AG04450 (cell line): Measurements from ENCODE around the gene GALNT12. TPM values are rescaled to one million over a fixed set of nuclear protein-coding genes. Genes with fewer than 3 reads are reported as not detected.

Experiments used
- CTCF ChIA-PET: fragments of 300-600, 350-600 bp; formaldehyde crosslinking; extraction: SDS; loops from one replicate; lab custom pipeline; 2022; ENCODE audit warnings: antibody characterized with exemption, inconsistent platforms; lab: Charles Lee
- POLR2A ChIA-PET: fragments of 350-600 bp; formaldehyde crosslinking; extraction: SDS; loops from one replicate; lab custom pipeline; 2021; ENCODE audit warnings: antibody characterized with exemption, inconsistent platforms; lab: Yijun Ruan, JAX
- DNase-seq: peaks from one replicate; pipeline ENCODE4 v3.0.0-alpha.2; 2011; ENCODE audit warnings: low read depth, low spot score
- H3K27ac ChIP-seq: one replicate; pipeline ENCODE4 v1.5.1; 2012; ENCODE audit warnings: low read depth, low read length, control low read depth
- H3K27me3 ChIP-seq: one replicate; pipeline ENCODE4 v1.6.0; 2012; ENCODE audit warnings: low read length; ENCODE audit not compliant: control insufficient read depth, insufficient read depth
- H3K4me3 ChIP-seq: 2 replicates; pipeline ENCODE4 v1.5.1; 2011; ENCODE audit warnings: mild to moderate bottlenecking, low read depth, low read length, control low read depth
- H3K9me3 ChIP-seq: 2 replicates; pipeline ENCODE4 v1.5.1; 2012; ENCODE audit warnings: low read length; ENCODE audit not compliant: control insufficient read depth, insufficient read depth
- polyA plus RNA-seq: library from polyadenylated mRNA; depleted of rRNA; stranded (reverse); fragments of >200 nt; gene quantifications from 2 replicates; pipeline ENCODE4 v1.2.3, GENCODE V29; 2011
- TF ChIP-seq, protein P1 (sequence below): IDR thresholded peaks from 2 replicates; pipeline ENCODE4 v1.5.1; 2011; ENCODE audit warnings: low read depth, low read length, control low read depth, inconsistent platforms

Gene GALNT12
- polyA plus RNA-seq, 1 experiment: 4.2 TPM

DNA sequence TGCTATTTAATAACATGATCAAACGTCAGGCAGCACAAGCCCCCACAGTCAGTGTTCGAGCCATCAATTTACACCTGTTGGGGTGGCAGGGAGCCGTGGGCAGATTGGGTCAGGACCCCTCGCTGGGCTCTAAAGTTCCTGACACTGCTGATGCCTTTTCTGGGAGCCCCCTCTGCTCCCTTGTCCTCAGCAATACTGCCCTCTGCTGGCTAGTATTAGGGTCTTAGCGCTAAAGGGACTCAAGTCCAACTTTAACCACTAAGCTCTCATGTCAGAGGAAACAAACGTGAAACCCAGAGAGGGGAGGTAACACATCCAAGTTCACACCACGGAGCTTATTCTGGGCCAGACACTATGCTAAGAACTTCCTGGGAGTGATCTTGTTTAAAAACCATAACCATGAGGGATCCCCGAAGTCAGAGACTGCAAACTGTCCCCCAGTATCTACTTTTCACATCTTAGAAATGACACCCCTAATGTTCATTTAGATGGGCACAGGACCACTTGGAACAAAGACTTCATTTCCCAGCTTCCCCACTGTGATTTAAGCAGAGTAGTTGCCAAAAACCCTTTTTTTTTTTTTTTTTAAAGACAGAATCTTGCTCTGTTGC, 31.5 kb upstream of the GALNT12 start:
- Histone ChIP-seq H3K4me3 (no peak overlapping the region), H3K9me3 (peaks cover under 1% of the 10 kb centered on the region; the same call in 1 of the 2 replicates), H3K27ac (no peak overlapping the region), H3K27me3 (no peaks in the 10 kb centered on the region)
- CTCF ChIA-PET: interaction anchor here (0.6 to 6.1 kb wide), 96 partner anchors 9 to 1525 kb away, joined by 3 to 197 read pairs (median 4); partner anchors contain the start of genes GALNT12 and TRIM14
- peak; percentile 52 for DNase-seq
- TF ChIP-seq, protein P1, sequence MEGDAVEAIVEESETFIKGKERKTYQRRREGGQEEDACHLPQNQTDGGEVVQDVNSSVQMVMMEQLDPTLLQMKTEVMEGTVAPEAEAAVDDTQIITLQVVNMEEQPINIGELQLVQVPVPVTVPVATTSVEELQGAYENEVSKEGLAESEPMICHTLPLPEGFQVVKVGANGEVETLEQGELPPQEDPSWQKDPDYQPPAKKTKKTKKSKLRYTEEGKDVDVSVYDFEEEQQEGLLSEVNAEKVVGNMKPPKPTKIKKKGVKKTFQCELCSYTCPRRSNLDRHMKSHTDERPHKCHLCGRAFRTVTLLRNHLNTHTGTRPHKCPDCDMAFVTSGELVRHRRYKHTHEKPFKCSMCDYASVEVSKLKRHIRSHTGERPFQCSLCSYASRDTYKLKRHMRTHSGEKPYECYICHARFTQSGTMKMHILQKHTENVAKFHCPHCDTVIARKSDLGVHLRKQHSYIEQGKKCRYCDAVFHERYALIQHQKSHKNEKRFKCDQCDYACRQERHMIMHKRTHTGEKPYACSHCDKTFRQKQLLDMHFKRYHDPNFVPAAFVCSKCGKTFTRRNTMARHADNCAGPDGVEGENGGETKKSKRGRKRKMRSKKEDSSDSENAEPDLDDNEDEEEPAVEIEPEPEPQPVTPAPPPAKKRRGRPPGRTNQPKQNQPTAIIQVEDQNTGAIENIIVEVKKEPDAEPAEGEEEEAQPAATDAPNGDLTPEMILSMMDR: peak; percentile 89
- POLR2A ChIA-PET: interaction anchor here (0.7 kb wide), 1 partner anchor 460 kb away, joined by 4 read pairs; no protein-coding TSS in a partner anchor

DNA sequence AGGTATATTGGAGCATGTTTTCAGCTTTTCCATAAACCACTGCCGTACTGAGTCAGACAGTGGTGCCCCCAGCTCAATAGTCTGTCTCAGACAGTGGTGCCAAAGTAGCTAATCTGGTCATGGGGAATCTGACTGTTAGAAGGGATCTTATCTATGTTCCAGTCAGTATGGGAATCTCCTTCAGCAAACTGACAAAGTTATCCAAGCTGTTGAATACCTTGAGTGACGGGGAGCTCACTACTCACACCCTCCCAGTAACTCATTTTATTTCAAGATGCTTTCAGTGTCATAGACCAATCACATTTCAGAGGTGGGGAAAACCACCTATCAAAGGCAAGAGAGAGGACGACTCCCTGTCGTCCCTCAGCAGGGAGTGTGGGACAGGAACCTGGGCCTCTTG, 29.9 kb upstream of the GALNT12 start:
- H3K27ac ChIP-seq: no peak overlapping the region
- no peak for DNase-seq
- POLR2A ChIA-PET: no interaction called here
- H3K27me3 ChIP-seq: no peaks in the 10 kb centered on the region
- CTCF ChIA-PET: interaction anchor here (6.1 kb wide), 1 partner anchor 463 kb away, joined by 197 read pairs; no protein-coding TSS in a partner anchor
- TF ChIP-seq, protein P1: no peak
- H3K9me3 ChIP-seq: no peaks in the 10 kb centered on the region
- no peak overlapping the region for H3K4me3 ChIP-seq

DNA sequence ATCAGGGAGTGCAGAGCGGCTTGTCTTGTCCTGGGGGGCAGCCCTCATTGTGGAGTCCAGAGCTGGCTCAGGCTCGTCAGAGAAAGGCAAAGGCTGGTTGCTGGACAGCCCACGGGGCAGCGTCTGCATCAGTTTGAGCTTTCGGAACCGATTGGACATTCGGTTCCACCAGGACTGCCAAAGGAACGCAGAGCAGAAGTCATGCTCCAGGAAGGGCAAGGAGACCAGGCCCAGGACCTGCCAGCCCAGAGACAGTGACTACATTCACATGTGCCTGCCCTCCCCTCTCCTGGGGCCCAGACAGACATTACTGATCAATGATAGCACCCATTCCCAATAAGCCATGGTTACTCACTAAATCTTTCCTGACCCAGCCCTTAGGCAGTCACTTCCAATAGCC, 29.2 kb upstream of the GALNT12 start:
- CTCF ChIA-PET: interaction anchor here (6.1 kb wide), 1 partner anchor 464 kb away, joined by 197 read pairs; no protein-coding TSS in a partner anchor

DNA sequence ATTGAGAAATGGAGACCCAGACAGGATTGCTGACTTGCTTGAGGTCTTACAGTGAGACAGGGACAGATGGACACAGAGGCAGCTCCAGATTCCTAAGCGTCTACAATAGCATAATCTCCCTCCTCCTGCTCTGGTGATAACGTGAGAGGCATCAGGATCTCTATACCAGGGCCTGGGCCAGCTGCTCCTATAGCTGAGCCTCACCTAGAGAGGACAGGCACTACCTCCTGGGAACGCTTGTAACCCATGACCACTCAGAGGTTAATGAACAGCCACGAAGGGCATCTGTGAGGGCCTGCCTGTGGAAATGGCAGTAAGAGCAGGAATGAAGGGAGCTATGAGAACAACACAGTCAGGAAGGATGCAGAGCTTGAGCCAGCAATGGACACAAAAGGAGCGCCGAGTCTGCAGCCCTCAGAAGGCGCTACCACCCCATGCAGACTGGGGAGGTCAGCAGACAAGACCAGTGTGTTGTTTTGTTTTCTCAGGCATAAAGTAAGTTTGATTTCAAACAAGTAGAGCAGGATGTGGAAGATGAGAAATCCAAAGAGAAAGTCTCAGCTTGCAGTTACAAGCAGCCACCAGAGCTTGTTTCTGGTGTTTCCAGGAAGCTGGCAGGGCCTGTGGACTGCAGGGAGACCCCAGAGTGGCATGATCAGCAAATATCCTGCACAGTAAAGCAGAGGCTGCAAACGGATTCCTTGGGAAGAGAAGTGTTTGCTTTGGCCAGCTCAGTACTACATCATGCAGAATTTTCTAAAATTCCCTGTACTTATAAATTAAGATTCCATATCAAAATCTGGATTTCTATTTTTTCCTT, 28.5 kb upstream of the GALNT12 start:
- H3K4me3 ChIP-seq: no peak overlapping the region
- ChIA-PET POLR2A (no interaction called here), CTCF (interaction anchor here (6.1 kb wide), 1 partner anchor 465 kb away, joined by 197 read pairs; no protein-coding TSS in a partner anchor)
- TF ChIP-seq, protein P1: no peak
- H3K27me3 ChIP-seq: no peaks in the 10 kb centered on the region
- H3K27ac ChIP-seq: no peak overlapping the region
- DNase-seq: no peak
- no peaks in the 10 kb centered on the region for H3K9me3 ChIP-seq

More for the DNA sequence above, 29.2 kb upstream of the GALNT12 start:
- no peaks in the 10 kb centered on the region for H3K9me3 ChIP-seq
- no peak overlapping the region for H3K27ac ChIP-seq
- no peaks in the 10 kb centered on the region for H3K27me3 ChIP-seq
- no peak overlapping the region for H3K4me3 ChIP-seq
- POLR2A ChIA-PET: no interaction called here
- TF ChIP-seq, protein P1: no peak
- DNase-seq: no peak
